Vagina (tissue), 2 donors: ENCODE measurements around the gene MCCC2.

Source experiments
- POLR2A ChIP-seq, 2 donors: fragments of 450-650 bp; IDR thresholded peaks; one replicate each; pipeline ENCODE4 v1.6.1; 2017; ENCODE audit warnings: antibody characterized with exemption in 2 of 2, mild to moderate bottlenecking in 2 of 2, moderate library complexity in 2 of 2
- TF ChIP-seq, protein P1 (sequence below), 3 experiments: fragments of 450-650 bp in 2 of 3; fragments of 200-600 bp in 1 of 3; sonication (generic) in 1 of 3; IDR thresholded peaks; one replicate each; pipeline ENCODE4 v1.5.1; 2017 to 2019; ENCODE audit warnings: antibody characterized with exemption in 3 of 3, mild to moderate bottlenecking in 2 of 3, moderate library complexity in 2 of 3

DNA sequence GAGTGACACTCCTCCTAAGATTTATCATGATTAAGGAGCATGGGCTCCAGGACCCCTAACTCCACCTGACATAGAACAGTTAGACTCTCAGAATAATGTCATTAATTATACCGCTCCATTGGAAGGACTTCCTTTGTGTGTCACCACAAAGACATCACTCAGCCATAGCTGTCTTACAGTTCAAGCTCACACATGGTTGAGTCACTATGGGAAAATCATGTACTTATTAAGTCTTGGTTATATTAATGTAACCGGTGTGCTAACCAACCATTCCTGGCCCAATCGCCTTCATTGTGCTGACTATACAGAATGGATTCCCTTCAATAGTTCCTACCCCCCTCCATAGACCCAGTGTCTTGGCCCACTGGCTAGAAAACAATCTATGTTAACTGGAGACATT lies 10.9 kb upstream of the MCCC2 start:
- TF ChIP-seq POLR2A (IDR thresholded peaks at IDR 0.05), result no peak
- TF ChIP-seq, protein P1, sequence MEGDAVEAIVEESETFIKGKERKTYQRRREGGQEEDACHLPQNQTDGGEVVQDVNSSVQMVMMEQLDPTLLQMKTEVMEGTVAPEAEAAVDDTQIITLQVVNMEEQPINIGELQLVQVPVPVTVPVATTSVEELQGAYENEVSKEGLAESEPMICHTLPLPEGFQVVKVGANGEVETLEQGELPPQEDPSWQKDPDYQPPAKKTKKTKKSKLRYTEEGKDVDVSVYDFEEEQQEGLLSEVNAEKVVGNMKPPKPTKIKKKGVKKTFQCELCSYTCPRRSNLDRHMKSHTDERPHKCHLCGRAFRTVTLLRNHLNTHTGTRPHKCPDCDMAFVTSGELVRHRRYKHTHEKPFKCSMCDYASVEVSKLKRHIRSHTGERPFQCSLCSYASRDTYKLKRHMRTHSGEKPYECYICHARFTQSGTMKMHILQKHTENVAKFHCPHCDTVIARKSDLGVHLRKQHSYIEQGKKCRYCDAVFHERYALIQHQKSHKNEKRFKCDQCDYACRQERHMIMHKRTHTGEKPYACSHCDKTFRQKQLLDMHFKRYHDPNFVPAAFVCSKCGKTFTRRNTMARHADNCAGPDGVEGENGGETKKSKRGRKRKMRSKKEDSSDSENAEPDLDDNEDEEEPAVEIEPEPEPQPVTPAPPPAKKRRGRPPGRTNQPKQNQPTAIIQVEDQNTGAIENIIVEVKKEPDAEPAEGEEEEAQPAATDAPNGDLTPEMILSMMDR (IDR thresholded peaks at IDR 0.05), result no peak
